Subcutaneous adipose tissue (tissue), 4 donors: ENCODE measurements around the gene KRT26. TPM values are rescaled to one million over a fixed set of nuclear protein-coding genes. Genes with fewer than 3 reads are reported as not detected.

Experiments
- total RNA-seq, 4 donors: library from RNA; depleted of rRNA; stranded (reverse); fragments of >200 nt; gene quantifications; one replicate each; pipeline ENCODE4 v1.1.0, GENCODE V29; 2016
- TF ChIP-seq, protein P1 (sequence below): fragments of 450-650 bp; IDR thresholded peaks from one replicate; pipeline ENCODE4 v1.5.1; 2016; ENCODE audit warnings: low read depth, mild to moderate bottlenecking, control low read depth, antibody characterized with exemption, moderate library complexity

KRT26 gene
- total RNA-seq, 4 donors from 2014 or later = not detected

- TF ChIP-seq, protein P1, sequence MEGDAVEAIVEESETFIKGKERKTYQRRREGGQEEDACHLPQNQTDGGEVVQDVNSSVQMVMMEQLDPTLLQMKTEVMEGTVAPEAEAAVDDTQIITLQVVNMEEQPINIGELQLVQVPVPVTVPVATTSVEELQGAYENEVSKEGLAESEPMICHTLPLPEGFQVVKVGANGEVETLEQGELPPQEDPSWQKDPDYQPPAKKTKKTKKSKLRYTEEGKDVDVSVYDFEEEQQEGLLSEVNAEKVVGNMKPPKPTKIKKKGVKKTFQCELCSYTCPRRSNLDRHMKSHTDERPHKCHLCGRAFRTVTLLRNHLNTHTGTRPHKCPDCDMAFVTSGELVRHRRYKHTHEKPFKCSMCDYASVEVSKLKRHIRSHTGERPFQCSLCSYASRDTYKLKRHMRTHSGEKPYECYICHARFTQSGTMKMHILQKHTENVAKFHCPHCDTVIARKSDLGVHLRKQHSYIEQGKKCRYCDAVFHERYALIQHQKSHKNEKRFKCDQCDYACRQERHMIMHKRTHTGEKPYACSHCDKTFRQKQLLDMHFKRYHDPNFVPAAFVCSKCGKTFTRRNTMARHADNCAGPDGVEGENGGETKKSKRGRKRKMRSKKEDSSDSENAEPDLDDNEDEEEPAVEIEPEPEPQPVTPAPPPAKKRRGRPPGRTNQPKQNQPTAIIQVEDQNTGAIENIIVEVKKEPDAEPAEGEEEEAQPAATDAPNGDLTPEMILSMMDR = no peak
These were observed 21.8 kb upstream of the KRT26 start for GRCh38 chr17:40793832-40794231.

- TF ChIP-seq, protein P1 = no peak
These were observed 19.9 kb upstream of the KRT26 start for GRCh38 chr17:40791787-40792436.

- TF ChIP-seq, protein P1 = no peak
These were observed 19.1 kb upstream of the KRT26 start for GRCh38 chr17:40791111-40791510.

GRCh38 chr17:40782450-40782849, 10.4 kb upstream of the KRT26 start, which contains the start of gene KRT27:
Gene KRT27, minus strand, starts transcription at chr17:40782550. Its CDS starts 57 bp downstream, at chr17:40782493.
- TF ChIP-seq, protein P1 = no peak

GRCh38 chr17:40779181-40779909, 7.3 kb upstream of the KRT26 start:
- TF ChIP-seq, protein P1 = no peak

- TF ChIP-seq, protein P1 = no peak
These were observed 6.5 kb upstream of the KRT26 start for GRCh38 chr17:40778461-40778860.

- TF ChIP-seq, protein P1 = no peak
These were observed 6.0 kb upstream of the KRT26 start for GRCh38 chr17:40777971-40778370.
